GM11168 (cell line): Measurements from ENCODE around the gene UNC13B.
"Not testable (repeated sequence)": the region's sequence is repeated elsewhere in the genome, so short reads cannot be mapped to it uniquely, and the experiment has no call there.

Experiments used
- in situ Hi-C: fragments of 300-500 bp; cut with MboI; formaldehyde crosslinking; loops from one replicate; pipeline ENCODE4 v1.12.0; 2022; ENCODE audit warnings: low sequenced_read_pairs; ENCODE audit not compliant: unreplicated experiment

Gene UNC13B

GRCh38 chr9:35409434-35409833 lies 247.6 kb downstream of the UNC13B start:
- in situ Hi-C loops: not testable (repeated sequence)

- in situ Hi-C loops: no loop called here
Measured at GRCh38 chr9:35414889-35415288, 253.1 kb downstream of the UNC13B start.

GRCh38 chr9:35415402-35416097 lies 253.7 kb downstream of the UNC13B start:
- in situ Hi-C loops: no loop called here

GRCh38 chr9:35416098-35416427 lies 254.3 kb downstream of the UNC13B start:
- in situ Hi-C loops: no loop called here

GRCh38 chr9:35422346-35422745 lies 260.5 kb downstream of the UNC13B start:
- in situ Hi-C loops: no loop called here

GRCh38 chr9:35422753-35423152 lies 260.9 kb downstream of the UNC13B start:
- in situ Hi-C loops: no loop called here

GRCh38 chr9:35423499-35423898 lies 261.7 kb downstream of the UNC13B start:
- in situ Hi-C loops: no loop called here

- in situ Hi-C loops: no loop called here
Measured at GRCh38 chr9:35424356-35425352, 262.8 kb downstream of the UNC13B start.

GRCh38 chr9:35426627-35427026 lies 264.8 kb downstream of the UNC13B start:
- in situ Hi-C loops: no loop called here

GRCh38 chr9:35431467-35431866 lies 269.7 kb downstream of the UNC13B start:
- in situ Hi-C loops: no loop called here

- in situ Hi-C loops: no loop called here
Measured at GRCh38 chr9:35432076-35432475, 270.3 kb downstream of the UNC13B start.

GRCh38 chr9:35436933-35437332 lies 275.1 kb downstream of the UNC13B start:
- in situ Hi-C loops: no loop called here

- in situ Hi-C loops: no loop called here
Measured at GRCh38 chr9:35446012-35446411, 284.2 kb downstream of the UNC13B start.

GRCh38 chr9:35448496-35448895 lies 286.7 kb downstream of the UNC13B start:
- in situ Hi-C loops: no loop called here

GRCh38 chr9:35452481-35452880 lies 290.7 kb downstream of the UNC13B start:
- in situ Hi-C loops: no loop called here

GRCh38 chr9:35453786-35454185 lies 292.0 kb downstream of the UNC13B start:
- in situ Hi-C loops: no loop called here
